BJ (cell line): ENCODE data around the gene KCNJ6. TPM values are rescaled to one million over a fixed set of nuclear protein-coding genes. Genes with fewer than 3 reads are reported as not detected.

Source experiments
- CTCF ChIA-PET: fragments of 350-600 bp; formaldehyde crosslinking; extraction: SDS; loops from one replicate; lab custom pipeline; 2021; ENCODE audit warnings: antibody characterized with exemption, inconsistent platforms; lab: Yijun Ruan, JAX
- POLR2A ChIA-PET: fragments of 300-600 bp; sonication (Branson Sonifier 250); formaldehyde crosslinking; extraction: SDS; loops from one replicate; lab custom pipeline; 2021; ENCODE audit warnings: antibody characterized with exemption; lab: Charles Lee
- DNase-seq: peaks from one replicate; pipeline ENCODE4 v3.0.0-alpha.2; 2011; ENCODE audit warnings: low read depth
- H3K27me3 ChIP-seq: 2 replicates; pipeline ENCODE4 v1.6.0; 2011; ENCODE audit warnings: low read length; ENCODE audit not compliant: control insufficient read depth, insufficient read depth
- H3K36me3 ChIP-seq: 2 replicates; pipeline ENCODE4 v1.5.1; 2011; ENCODE audit warnings: low read length; ENCODE audit not compliant: control insufficient read depth, insufficient read depth
- H3K4me3 ChIP-seq: 2 replicates; pipeline ENCODE4 v1.5.1; 2011; ENCODE audit warnings: low read depth, mild to moderate bottlenecking, control low read depth, low read length
- CTCF ChIP-seq: IDR thresholded peaks from 2 replicates; pipeline ENCODE4 v1.5.1; 2011; ENCODE audit warnings: low read depth, mild to moderate bottlenecking, control low read depth, inconsistent platforms, low read length, moderate library complexity; ENCODE audit not compliant: insufficient read depth
- polyA plus RNA-seq: library from polyadenylated mRNA; depleted of rRNA; stranded (reverse); fragments of >200 nt; gene quantifications from 2 replicates; pipeline ENCODE4 v1.2.3, GENCODE V29; 2011

KCNJ6 gene
- polyA plus RNA-seq, 1 experiment: 0.01 TPM

- H3K27me3 ChIP-seq: peaks cover 3% of the 10 kb centered on the region
- no peak for DNase-seq
- ChIA-PET POLR2A (no interaction called here), CTCF (interaction anchor here (0.8 to 1.2 kb wide), 2 partner anchors 9 to 17 kb away, joined by 3 to 4 read pairs; no protein-coding TSS in a partner anchor)
- H3K36me3 ChIP-seq: no peaks in the 10 kb centered on the region
- no peak overlapping the region for H3K4me3 ChIP-seq
- no peak for TF ChIP-seq CTCF
These were observed 7.6 kb downstream of the KCNJ6 start for GRCh38 chr21:37908691-37909090.

- no peak for TF ChIP-seq CTCF
- Histone ChIP-seq H3K36me3 (no peaks in the 10 kb centered on the region), H3K27me3 (no peaks in the 10 kb centered on the region), H3K4me3 (no peak overlapping the region)
- ChIA-PET CTCF (interaction anchor here (0.7 to 1.2 kb wide), 3 partner anchors 10 to 148 kb away, joined by 3 to 4 read pairs (median 4); partner anchors contain the start of gene KCNJ6), POLR2A (no interaction called here)
- DNase-seq: no peak
These were observed 9.2 kb downstream of the KCNJ6 start for GRCh38 chr21:37907076-37907475.

- H3K36me3 ChIP-seq: no peaks in the 10 kb centered on the region
- H3K27me3 ChIP-seq: 0 out of 2 replicates have a peak, but pooled peaks cover 3% of the 10 kb centered on the region
- no peak overlapping the region for H3K4me3 ChIP-seq
- ChIA-PET POLR2A (no interaction called here), CTCF (interaction anchor here (2.5 kb wide), 1 partner anchor 9 kb away, joined by 9 read pairs; no protein-coding TSS in a partner anchor)
- no peak for TF ChIP-seq CTCF
- DNase-seq: no peak
These were observed 11.0 kb downstream of the KCNJ6 start for GRCh38 chr21:37905291-37905690.

- H3K36me3 ChIP-seq: no peaks in the 10 kb centered on the region
- H3K4me3 ChIP-seq: no peak overlapping the region
- peaks cover 3% of the 10 kb centered on the region; the same call in 1 of the 2 replicates for H3K27me3 ChIP-seq
- no peak for DNase-seq
- CTCF ChIA-PET: interaction anchor here (2.5 kb wide), 1 partner anchor 9 kb away, joined by 9 read pairs; no protein-coding TSS in a partner anchor
- no peak for TF ChIP-seq CTCF
- POLR2A ChIA-PET: no interaction called here
These were observed 11.4 kb downstream of the KCNJ6 start for GRCh38 chr21:37904856-37905255.

- Histone ChIP-seq H3K4me3 (no peak overlapping the region), H3K27me3 (peaks cover 3% of the 10 kb centered on the region; the same call in 1 of the 2 replicates), H3K36me3 (no peaks in the 10 kb centered on the region)
- no peak for TF ChIP-seq CTCF
- ChIA-PET POLR2A (no interaction called here), CTCF (interaction anchor here (0.6 kb wide), 1 partner anchor 291 kb away, joined by 3 read pairs; no protein-coding TSS in a partner anchor)
- DNase-seq: no peak
These were observed 12.9 kb downstream of the KCNJ6 start for GRCh38 chr21:37903396-37903795.
